NB4 (cell line): ENCODE data around the gene JOSD1.

Source experiments
- CTCF ChIP-seq: IDR thresholded peaks from one replicate; pipeline ENCODE4 v1.5.1; 2012; ENCODE audit warnings: low read depth, low read length
- POLR2A ChIP-seq: IDR thresholded peaks from 2 replicates; pipeline ENCODE4 v1.6.1; 2011; ENCODE audit warnings: mild to moderate bottlenecking; ENCODE audit not compliant: insufficient read length; ENCODE audit errors: extremely low read depth

DNA sequence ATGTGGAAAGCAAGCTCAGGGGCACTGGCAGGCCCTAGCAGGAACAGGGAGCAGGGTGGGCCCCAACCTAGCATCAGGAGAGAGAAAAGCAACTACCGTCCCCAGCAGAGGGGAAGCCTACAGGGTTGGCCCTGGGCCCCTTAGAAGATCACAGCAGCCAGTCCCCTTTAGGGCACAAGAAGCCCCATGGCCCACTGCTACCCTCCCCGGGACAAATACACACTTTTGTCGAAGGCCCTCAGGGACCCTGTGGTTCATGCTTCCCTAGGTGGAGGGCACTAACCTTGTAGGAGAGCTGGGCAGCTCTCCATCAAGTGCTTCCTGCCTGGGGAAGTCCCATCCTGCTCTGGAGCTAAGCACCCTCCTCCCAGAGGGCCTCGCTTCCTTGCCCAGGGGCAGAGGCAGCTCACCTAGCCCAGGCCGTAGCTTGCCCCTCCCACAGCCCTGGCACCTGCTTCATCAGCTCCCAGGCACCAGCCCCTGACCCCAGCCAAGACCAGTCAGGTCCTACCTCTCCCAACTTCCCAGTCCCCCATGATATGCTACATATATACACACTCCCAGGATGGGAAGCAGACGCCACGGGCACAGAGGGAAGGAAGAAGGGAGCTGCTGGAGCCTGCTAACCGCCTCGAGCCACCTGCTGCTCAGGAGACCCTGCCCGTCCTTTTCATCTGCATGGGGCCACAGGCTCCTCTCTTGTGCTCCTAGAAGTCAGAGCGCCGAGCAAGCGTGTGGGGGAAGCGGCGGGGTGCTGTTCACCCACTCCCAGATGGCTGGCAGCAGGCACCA, 34.9 kb upstream of the JOSD1 start:
- TF ChIP-seq CTCF (no peak), POLR2A (no peak)
